NCI-H2196 treated with DMSO at 0.1 percent for 48 hours (cell line): Measurements from ENCODE around the gene CDH23.

Experiments used
- DNase-seq: peaks from one replicate; lab custom pipeline; 2025; ENCODE audit not compliant: unreplicated experiment; lab: John Stamatoyannopoulos, UW

CDH23 gene

DNA sequence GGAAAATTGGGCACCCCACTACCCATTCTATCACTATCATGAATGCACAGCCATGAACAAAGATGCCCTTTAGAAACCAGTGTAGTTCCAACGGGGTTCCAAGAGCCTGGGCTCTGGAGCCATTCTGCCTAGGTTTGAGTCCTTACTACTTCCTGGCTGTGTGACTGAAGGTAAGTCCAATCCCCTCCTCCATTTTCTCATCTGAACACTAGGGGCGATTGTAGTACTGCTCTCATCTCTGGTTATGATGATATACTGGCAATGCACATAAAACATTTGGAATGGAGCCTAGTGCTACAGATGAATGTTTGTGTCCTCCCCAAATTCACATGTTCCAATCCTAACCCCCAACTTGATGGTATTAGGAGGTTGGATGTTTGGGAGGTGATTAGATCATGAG is 28.1 kb upstream of the CDH23 start:
- DNase-seq = peak; percentile 2

GRCh38 chr10:71369602-71370001 is 27.1 kb upstream of the CDH23 start:
- no peak for DNase-seq

- DNase-seq = no peak
Observed at GRCh38 chr10:71370031-71370430, 26.7 kb upstream of the CDH23 start.

DNA sequence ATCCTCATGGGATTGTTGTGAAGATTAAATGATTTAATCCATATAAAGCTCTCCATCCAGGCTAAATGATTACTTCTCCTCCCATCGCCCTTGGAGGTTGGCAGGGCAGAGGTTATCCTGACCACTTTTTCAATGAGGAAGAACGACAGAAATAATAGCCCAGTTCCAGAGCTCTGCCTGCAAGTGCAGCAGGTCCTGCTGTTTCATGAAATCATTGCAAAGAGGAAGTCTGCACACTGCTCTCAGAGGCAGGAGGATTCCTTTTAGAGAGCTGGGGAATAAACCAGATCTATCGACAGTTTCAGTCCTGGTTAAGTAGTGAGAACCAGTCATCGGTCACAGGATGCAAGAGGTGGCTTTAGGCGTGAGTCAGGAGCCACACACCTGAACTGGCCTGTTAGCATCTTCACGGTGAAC is 25.0 kb upstream of the CDH23 start:
- DNase-seq = no peak

DNA sequence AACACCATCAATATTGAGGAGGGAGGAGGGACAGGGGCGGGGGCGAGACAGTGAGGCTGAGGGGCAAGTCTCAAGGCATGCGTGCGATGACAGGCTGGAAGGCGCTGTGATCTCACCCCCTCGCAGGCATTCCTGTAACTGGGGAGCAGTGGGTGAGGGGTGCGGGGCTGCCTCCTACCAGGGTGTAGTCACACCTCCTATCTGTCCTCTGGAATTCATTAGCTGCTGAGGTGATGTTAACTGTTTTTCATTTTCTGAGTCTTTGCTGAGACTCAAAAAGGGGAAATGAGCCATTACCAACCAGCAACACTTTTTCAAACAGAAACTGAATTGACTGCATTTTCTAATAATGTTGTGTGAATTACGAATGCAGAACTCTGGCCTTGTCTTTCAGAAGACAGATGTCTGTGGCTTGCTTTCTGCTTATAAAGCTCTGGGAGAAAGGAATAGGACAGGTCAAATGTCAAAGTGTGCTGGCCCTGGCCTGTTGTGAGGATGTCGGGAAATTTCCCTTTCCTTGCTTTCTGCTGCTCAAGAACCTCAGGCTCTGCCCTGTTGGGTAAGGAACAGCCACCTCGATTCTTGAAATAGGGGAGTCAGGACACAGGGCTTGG is 23.7 kb upstream of the CDH23 start:
- DNase-seq = no peak

DNA sequence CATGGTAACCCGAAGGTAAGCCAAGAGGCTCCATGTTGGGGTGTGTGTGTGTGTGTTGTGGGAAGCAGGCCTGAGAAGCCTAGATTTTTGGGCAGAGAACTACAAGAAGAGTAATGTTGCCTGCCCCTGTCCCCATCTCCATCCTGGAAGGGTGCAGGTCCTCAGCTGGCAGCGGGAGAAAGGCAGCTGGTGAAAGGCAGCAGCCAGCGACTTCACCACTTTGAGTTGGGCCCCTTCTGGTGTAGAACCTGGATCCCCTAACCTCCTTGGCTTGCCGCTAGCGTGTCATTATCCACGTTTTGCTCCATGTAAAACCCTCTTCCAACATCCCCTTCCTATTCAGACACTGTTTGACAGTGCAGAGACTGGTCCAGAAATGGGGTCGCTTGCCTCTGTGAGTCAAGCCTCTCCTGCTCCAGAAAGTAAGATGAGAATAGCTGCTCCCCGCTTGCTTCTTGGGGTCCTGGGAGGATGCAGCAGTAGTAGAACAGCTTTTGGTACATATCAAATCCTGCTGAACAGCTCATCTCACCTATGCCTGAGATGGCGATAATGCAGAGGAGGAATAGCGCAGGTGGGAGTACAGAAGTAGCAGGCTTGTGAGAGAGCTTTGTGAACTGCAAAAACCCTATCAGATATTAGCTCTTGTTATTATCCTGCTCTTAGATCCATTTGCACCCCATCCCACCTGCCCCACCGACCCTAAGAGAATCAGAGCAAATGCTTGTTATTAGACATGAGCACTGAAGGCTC is 22.1 kb upstream of the CDH23 start:
- no peak for DNase-seq

DNA sequence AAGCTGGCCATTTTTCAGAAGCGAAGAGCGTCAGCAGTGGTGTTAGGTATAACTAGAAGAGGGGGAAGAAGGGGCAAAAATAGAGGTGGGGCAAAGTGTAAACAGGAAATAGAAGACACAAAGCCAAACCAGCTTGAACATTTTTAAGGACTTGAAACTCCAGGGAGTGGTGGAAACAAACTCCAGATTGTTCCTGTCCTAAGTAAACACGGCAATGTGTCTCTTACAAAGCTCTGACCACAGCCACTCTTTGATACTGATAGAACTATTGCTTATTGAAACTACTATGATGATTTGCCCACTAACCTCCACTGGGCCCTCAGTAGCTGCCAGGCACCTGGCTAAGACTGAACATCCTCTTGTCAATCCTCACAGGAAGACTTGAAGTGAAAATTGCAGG is 20.8 kb upstream of the CDH23 start:
- DNase-seq = no peak

DNA sequence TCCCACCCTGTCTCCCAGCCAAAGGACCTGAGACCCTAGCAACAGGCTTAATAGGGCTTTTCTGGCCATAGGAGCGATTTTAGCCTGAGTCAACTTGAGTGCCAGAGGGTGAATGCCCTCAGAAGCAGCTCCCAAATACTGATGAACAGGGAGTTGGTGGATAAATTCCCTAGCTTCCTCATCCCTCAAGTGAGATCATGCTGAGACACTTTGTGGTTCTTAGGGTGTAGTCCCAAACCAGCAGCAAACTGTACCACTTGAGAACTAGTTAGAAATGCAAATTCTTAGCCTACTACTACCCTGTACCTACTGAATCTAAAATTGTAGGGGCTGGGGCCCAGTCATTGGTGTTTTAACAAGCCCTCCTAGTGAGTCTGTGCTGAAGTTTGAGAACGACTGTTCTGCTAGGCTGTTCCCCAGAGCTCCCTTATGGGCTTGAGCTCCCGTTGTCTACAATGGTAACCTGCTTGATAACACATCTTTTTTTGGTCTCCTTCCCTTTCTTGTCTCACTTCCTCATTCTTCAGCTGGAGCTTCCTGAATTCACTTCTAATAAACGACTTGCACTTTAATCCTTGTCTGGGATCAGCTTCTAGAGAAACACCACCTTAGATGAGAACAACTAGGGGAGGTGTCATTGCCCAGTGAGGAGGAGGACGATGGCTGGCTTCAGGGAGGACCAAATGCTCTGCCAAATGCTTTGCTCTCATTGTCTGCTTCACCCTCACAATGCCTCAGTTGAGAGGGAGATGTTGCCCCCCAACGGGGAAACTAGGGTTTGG is 18.2 kb upstream of the CDH23 start:
- DNase-seq = no peak

DNA sequence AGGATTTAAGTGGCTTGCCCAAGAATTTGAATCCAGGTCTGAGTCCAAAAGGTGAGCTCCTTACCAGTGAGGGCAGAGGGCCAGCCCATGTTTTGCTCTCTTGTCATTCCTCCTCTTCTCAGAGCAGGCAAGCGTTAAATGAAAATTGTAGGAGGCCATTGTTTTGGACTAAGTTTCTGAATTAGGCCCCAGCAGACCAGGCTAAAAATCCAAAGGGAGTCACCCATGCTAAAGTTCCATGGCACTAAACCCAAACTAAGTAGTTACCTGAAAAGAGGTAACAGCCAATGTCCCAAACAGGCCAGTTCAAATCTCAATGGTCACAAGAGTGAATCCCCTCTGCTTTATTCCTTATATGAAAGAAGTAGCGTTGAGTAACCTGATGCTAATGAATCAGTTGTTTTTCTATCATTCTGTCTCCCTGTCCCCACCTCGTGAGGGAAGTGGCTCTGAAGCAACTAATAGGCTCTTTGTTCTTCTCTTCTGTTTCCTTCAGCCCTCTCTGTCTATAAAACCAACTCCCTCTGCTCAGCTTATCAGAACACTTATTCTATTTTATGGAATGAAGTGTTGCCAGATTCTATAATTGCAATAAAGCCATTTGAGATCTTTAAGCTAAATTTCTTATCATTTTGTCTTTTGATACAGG is 17.5 kb upstream of the CDH23 start:
- no peak for DNase-seq

- no peak for DNase-seq
Observed at GRCh38 chr10:71380841-71381240, 15.9 kb upstream of the CDH23 start.

- no peak for DNase-seq
Observed at GRCh38 chr10:71381611-71382010, 15.1 kb upstream of the CDH23 start.

- DNase-seq = no peak
Observed at GRCh38 chr10:71382028-71382427, 14.7 kb upstream of the CDH23 start.

DNA sequence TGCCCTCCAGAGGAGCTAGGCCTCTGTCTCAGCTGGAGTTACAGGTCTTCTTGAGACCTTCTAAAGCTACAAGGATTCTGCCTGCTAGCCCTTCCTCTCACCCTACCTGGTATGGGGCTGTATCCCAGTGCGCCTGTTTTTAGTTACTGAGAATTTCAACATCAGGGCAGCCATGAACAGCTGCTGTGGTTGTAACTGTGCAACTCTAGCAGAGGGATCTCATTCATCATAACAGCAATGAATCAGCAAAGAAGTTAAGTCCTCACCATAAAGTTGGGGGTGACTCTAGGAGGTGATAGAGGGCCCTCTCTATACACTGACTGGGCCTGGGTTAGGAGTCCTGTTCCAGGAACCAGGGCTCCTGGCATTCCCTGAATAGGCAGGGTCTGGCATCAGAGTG is 14.0 kb upstream of the CDH23 start:
- no peak for DNase-seq

- DNase-seq = peak; percentile 1
Observed at GRCh38 chr10:71383972-71384687, 12.6 kb upstream of the CDH23 start.

DNA sequence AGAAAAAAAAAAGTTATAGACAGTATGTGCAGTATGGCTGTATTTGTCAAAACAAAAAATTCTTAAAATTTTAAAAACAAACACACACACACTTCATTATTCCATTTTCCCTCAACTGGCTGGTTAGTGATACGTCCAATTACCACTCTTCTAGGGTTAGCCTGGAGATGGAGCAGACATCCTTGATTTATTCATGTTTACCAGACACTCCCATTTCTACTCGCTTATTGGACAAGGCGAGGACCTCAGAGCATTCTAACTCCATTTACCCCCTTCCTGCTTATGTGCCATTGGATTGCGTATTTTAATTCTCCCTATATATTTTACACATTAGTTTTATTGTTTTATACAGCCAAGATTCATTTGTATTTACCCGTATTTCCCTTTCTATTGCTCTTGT is 8.5 kb upstream of the CDH23 start:
- no peak for DNase-seq

DNA sequence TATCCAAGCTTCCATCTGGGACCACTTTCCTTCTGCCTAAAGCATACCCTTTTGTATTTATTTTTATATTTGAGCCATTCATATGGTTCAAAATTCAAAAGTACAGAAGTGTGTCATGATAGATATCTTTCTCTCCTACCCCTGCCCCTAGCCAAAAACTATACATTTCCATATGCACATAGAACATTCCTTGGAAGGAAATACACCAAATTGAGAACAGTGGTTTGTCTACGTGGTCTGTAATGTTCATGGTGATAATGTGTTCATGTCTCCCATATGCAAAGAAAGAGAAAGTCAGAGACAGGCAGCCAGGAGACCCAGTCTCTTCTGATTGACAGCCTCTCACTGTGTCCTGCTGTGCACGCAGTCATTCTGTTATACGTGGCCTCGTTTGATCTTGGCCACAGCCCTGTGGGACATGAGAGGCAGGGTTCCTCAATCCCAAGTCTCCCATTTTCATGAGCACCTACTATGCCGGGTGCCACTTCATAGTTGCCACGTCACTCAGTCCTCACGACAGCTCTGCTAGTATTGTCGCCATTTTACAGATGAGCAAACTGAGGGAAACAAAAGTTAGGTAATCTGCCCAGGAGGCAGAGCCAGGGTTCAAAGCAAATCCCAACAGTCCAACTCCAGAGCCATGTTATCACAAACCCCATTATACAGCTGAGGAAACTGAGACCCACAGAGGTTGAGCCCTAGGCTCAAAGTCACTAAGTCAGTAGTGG is 8.0 kb upstream of the CDH23 start:
- no peak for DNase-seq

GRCh38 chr10:71389768-71390460 is 6.8 kb upstream of the CDH23 start:
- DNase-seq = no peak

DNA sequence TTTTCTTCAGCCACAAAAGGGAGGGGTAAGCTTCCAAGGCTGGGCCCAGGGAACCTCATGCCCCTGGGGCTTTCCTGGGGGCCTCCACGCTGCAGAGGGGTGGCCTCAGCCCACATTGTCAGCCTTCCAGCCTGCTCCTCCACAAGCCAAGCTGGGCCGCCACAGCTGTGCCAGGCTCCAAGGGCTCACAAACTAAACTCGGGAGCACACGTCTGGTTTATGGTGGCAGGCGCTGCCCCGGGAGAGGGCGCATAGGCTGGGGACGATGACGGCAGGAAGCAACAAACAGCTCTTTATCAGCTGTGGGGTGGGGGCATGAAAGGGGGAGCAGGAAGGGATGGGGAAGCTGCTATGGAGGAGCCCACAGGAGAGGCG is 6.3 kb upstream of the CDH23 start:
- DNase-seq = no peak

GRCh38 chr10:71390921-71391690 is 5.6 kb upstream of the CDH23 start:
- no peak for DNase-seq
